ENCODE results near the gene SLC22A1.

The SLC22A1 gene

DNA sequence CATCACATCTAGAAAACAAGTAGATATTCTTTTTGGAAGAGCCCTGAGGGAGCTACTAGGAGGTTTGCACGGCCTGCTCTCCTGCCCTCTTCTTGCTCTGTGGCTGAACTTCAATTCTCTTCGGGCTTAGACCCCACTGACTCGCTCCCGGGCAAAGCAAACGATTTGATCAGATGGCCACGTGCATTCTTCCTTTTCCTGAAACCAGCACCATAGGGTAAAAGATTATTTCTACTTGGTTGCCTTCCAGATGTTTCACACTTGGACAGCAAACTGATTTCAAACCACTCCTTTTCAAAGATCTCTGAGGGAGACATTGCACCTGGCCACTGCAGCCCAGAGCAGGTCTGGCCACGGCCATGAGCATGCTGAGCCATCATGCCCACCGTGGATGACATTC, at the start of gene SLC22A1:
SLC22A1 (plus strand) TSS at position 258 of the 400 bp plus-strand sequence; CDS start at position 379, 121 bp downstream.
- TF ChIP-seq, protein P1, sequence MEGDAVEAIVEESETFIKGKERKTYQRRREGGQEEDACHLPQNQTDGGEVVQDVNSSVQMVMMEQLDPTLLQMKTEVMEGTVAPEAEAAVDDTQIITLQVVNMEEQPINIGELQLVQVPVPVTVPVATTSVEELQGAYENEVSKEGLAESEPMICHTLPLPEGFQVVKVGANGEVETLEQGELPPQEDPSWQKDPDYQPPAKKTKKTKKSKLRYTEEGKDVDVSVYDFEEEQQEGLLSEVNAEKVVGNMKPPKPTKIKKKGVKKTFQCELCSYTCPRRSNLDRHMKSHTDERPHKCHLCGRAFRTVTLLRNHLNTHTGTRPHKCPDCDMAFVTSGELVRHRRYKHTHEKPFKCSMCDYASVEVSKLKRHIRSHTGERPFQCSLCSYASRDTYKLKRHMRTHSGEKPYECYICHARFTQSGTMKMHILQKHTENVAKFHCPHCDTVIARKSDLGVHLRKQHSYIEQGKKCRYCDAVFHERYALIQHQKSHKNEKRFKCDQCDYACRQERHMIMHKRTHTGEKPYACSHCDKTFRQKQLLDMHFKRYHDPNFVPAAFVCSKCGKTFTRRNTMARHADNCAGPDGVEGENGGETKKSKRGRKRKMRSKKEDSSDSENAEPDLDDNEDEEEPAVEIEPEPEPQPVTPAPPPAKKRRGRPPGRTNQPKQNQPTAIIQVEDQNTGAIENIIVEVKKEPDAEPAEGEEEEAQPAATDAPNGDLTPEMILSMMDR (IDR thresholded peaks at IDR 0.05) = no peak
- no peak within 1 kb of the TSS for H3K4me3 ChIP-seq
- H3K27ac ChIP-seq = no peak within 1 kb of the TSS
- no peak for DNase-seq (ENCODE audit: low spot score)

DNA sequence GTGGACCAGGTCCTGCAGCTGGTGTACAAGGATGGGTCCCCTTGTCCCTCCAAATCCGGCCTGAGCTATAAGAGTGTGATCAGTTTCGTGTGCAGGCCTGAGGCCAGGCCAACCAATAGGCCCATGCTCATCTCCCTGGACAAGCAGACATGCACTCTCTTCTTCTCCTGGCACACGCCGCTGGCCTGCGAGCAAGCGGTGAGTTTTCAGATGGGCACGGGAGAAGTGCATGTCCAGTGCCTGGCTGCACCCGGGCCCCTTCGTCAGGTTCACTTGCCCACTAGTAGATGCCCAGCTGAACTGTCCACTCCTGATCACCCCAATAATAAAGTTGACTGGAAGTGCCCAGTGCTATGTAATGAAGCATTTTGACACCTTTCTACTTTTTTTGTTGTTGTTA, 48.3 kb upstream of the SLC22A1 start:
- no peak for DNase-seq (ENCODE audit: low spot score)
- TF ChIP-seq, protein P1 (IDR thresholded peaks at IDR 0.05) = no peak
- Histone ChIP-seq H3K27ac (no peak overlapping the region), H3K4me3 (no peak overlapping the region)

DNA sequence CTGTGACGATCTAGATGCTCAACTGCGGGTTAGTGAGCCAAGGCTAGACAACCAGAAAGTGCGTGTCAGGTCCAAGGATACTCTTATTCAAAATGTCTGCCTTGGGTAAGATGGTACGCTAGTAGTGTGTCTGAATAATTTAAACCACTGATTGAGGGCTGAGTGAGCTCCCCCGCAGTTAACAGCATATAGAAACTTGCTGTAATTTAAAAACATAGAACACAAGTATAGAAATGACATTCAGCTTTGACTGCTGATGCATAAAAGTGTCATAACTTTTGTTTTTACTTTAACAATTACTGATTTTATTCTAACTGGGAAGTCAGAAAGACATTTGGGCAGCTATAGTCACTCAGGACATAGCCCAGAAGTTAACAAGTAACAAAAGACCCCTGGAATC, 45.6 kb upstream of the SLC22A1 start:
- TF ChIP-seq, protein P1 (IDR thresholded peaks at IDR 0.05) = no peak
- no peak for DNase-seq (ENCODE audit: low spot score)
- Histone ChIP-seq H3K27ac (no peak overlapping the region), H3K4me3 (no peak overlapping the region)

DNA sequence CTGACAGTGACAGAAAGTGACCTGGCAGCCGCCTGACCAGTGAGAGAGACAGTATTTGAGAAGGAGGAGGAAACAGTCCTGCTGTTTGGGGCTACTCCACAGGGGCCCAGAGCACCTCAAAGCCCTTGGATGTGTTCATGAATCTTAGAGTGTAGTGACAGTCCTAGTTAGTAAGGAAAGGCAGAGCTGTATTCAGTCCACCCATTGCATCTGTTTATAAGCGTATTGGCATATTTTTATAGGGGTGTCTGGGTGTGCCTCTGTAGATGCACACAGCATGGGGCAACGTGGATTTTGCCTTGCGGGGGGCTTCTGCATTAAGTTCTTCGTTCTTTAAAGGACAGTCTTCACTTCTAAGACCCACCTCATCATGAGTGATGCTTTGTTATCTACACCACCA, 44.6 kb upstream of the SLC22A1 start:
- DNase-seq (ENCODE audit: low spot score) = no peak
- TF ChIP-seq, protein P1 (IDR thresholded peaks at IDR 0.05) = no peak
- no peak overlapping the region for H3K27ac ChIP-seq
- H3K4me3 ChIP-seq = no peak overlapping the region

DNA sequence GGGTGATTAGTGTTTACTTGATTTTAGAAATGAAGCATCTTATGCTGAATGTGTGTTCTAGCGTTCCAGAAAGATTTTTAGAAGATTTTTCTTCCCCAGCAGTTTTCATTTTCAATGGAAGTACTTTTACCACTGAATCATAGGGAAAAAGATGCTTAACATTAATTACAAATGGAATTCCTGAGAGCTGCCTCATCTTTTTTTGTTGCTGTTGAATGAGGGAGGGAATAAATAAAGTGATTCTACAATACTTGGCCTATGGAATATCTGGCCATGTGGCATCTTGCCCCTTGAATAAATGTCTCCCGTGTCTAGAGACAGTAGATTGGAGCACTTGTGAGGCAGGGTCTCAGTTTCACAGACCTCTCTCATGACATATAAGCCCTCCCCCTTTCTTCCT, 44.1 kb upstream of the SLC22A1 start:
- Histone ChIP-seq H3K27ac (no peak overlapping the region), H3K4me3 (no peak overlapping the region)
- DNase-seq (ENCODE audit: low spot score) = no peak
- TF ChIP-seq, protein P1 (IDR thresholded peaks at IDR 0.05) = no peak

DNA sequence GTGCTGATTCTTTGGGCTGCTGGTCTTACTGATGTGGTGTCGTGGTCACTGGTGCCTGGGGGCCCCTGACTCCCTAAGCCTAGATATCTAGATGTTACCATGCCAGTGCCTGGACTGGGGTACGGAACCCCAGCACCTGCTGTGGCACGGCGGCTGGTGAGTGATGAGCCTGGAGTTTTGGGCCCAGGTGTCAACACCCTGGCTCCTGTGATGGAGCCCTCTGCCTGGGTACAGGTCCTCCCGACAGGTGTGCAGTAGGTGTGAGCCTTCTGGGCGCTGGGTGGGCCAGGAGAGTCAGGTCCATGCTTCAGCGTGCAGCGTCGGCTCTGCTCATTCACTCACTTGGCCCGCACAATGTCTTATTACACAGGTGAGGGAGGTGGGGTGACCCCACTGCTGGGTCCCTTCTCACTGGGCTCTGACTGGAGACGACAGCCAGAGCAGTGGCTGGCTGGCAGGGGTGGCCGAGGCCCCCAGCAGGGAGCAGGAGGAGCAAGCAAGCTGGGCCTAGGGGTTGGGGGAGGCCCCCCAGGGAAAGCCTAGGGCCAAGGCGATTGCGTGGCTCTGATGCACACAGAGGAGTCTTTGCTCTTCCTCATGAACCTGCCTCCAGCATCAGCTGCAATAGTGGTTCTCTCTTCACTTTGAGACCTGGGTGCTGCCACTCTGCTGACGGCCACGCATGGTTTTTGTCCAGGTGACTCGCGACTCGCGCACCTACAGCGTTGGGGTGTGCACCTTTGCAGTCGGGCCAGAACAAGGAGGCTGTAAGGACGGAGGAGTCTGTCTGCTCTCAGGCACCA, 42.5 kb upstream of the SLC22A1 start:
- no peak overlapping the region for H3K27ac ChIP-seq
- H3K4me3 ChIP-seq = no peak overlapping the region
- DNase-seq (ENCODE audit: low spot score) = no peak
- TF ChIP-seq, protein P1 (IDR thresholded peaks at IDR 0.05) = no peak

DNA sequence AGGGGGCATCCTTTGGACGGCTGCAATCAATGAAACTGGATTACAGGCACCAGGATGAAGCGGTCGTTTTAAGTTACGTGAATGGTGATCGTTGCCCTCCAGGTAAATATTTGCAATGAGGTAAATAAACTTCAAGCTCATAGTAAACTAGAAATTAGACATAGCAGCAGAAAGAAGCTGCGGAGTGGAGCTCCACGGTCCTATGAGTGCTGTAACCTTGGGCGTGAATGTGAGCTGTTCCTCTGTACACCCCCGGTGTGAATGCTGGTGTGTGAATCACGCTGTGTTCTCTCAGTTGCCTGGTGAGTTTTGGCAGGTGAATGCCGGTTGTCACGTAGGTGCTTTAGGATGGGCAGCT, 42.0 kb upstream of the SLC22A1 start:
- TF ChIP-seq, protein P1 (IDR thresholded peaks at IDR 0.05) = no peak
- H3K27ac ChIP-seq = no peak overlapping the region
- DNase-seq (ENCODE audit: low spot score) = no peak
- H3K4me3 ChIP-seq = no peak overlapping the region

All from coronary artery (tissue), 2 donors.